Measurements from ENCODE around the gene PHACTR1. TPM values are rescaled to one million over a fixed set of nuclear protein-coding genes. Genes with fewer than 3 reads are reported as not detected.

The PHACTR1 gene
- polyA plus RNA-seq, 3 donors, result 6.1 to 26.9 (median 7.6) TPM

DNA sequence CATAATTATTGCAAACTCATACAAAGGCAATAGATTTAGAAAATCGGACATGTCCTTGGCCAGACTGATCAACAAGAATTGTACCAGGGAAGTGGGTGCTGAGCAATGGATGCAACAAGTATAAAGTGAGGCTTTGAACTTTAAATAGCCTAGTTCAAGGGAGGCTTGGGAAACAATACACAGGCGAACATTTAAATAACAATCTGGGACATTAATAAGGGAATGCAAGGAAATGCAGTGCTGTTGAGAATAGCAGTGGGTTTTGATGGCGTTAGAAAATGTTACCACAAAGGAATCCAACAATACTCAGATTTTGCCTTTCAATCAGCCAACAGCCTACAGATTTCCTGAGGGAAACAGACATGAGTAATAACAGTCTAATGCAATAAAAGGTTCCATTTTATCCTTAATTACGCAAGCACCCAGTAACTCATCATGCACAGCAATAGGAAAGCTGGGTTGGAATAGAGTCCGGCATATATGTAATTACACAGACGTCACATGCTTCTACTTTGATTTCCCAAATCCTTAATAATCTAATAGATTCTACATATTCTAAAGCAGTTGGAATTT is 134.6 kb downstream of the PHACTR1 start:
- Mint-ChIP-seq H3K4me3 (no peak overlapping the region), H3K27ac (no peak overlapping the region), H3K4me1 (no peaks in the 10 kb centered on the region), H3K36me3 (no peaks in the 10 kb centered on the region), H3K9me3 (peaks cover 0 to 9% (median 0%) of the 10 kb centered on the region in 7 donors), H3K27me3 (ENCODE audit: low read depth in 3 of 3) (peaks cover 2 to 8% (median 3%) of the 10 kb centered on the region in 3 donors)
- no peak overlapping the region for H2AFZ ChIP-seq (ENCODE audit: insufficient read depth, low read depth, low read length, poor library complexity, severe bottlenecking)
- H3K27ac ChIP-seq (ENCODE audit: low read depth in 1 of 2, low read length in 2 of 2), result no peak overlapping the region
- H3K9me3 ChIP-seq (replicated peaks in 1 of 2; ENCODE audit: control insufficient read depth in 1 of 2, insufficient read depth in 1 of 2, low read length in 2 of 2), result no peaks in the 10 kb centered on the region
- no peaks in the 10 kb centered on the region for H3K27me3 ChIP-seq (ENCODE audit: control insufficient read depth in 2 of 2, insufficient read depth in 2 of 2, low read length in 2 of 2)
- H3K9ac ChIP-seq (ENCODE audit: insufficient read depth, low read length, poor library complexity, severe bottlenecking), result no peak overlapping the region
- no peak overlapping the region for H3K4me3 ChIP-seq (replicated peaks in 1 of 3; ENCODE audit: low read depth in 2 of 3, low read length in 3 of 3)
- no peak overlapping the region for H3K4me2 ChIP-seq (replicated peaks; ENCODE audit: extremely low read depth, low read length, poor library complexity, severe bottlenecking)
- WGBS (ENCODE audit: insufficient coverage), result no CpG with 5 or more reads among the region's 6 CpGs
- no peaks in the 10 kb centered on the region for H3K4me1 ChIP-seq (ENCODE audit: control insufficient read depth in 1 of 2, insufficient read depth in 2 of 2, low read length in 2 of 2)
- intact Hi-C loops (cut with micrococcal nuclease), result no loop called here
- no peaks in the 10 kb centered on the region for H3K79me2 ChIP-seq (ENCODE audit: insufficient read depth, low read length)
- H3K36me3 ChIP-seq (replicated peaks in 1 of 2; ENCODE audit: control insufficient read depth in 1 of 2, insufficient read depth in 2 of 2, low read length in 2 of 2), result no peaks in the 10 kb centered on the region
- TF ChIP-seq, protein P1, sequence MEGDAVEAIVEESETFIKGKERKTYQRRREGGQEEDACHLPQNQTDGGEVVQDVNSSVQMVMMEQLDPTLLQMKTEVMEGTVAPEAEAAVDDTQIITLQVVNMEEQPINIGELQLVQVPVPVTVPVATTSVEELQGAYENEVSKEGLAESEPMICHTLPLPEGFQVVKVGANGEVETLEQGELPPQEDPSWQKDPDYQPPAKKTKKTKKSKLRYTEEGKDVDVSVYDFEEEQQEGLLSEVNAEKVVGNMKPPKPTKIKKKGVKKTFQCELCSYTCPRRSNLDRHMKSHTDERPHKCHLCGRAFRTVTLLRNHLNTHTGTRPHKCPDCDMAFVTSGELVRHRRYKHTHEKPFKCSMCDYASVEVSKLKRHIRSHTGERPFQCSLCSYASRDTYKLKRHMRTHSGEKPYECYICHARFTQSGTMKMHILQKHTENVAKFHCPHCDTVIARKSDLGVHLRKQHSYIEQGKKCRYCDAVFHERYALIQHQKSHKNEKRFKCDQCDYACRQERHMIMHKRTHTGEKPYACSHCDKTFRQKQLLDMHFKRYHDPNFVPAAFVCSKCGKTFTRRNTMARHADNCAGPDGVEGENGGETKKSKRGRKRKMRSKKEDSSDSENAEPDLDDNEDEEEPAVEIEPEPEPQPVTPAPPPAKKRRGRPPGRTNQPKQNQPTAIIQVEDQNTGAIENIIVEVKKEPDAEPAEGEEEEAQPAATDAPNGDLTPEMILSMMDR (IDR thresholded peaks at IDR 0.05), result no peak
- no peak for DNase-seq
- no peaks in the 10 kb centered on the region for H4K20me1 ChIP-seq (ENCODE audit: insufficient read depth, low read length)

DNA sequence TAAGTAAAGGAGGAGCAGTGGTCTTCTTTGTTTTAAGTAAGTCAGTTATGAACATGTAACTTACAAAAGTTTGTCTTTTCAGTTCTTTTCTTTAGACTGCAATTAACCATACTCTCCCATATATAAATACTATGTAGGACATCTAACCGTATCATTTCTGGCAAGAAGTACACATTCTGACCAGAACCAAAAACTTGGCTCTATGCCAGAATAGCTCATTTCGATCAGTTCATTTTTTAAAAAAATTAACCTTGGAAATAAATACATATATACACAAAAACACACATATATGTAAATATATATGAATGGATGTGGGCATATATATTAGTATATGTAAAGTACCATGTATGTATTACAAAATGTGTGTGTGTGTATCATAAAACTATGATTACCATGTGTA is 145.0 kb downstream of the PHACTR1 start:
- H3K9me3 ChIP-seq (replicated peaks in 1 of 2; ENCODE audit: control insufficient read depth in 1 of 2, insufficient read depth in 1 of 2, low read length in 2 of 2), result no peaks in the 10 kb centered on the region
- Mint-ChIP-seq H3K4me3 (no peak overlapping the region), H3K4me1 (no peaks in the 10 kb centered on the region), H3K27me3 (ENCODE audit: low read depth in 3 of 3) (peaks cover 0 to 2% (median 2%) of the 10 kb centered on the region in 3 donors), H3K36me3 (no peaks in the 10 kb centered on the region), H3K27ac (no peak overlapping the region), H3K9me3 (no peaks in the 10 kb centered on the region)
- no peak overlapping the region for H3K4me2 ChIP-seq (replicated peaks; ENCODE audit: extremely low read depth, low read length, poor library complexity, severe bottlenecking)
- no peaks in the 10 kb centered on the region for H3K27me3 ChIP-seq (ENCODE audit: control insufficient read depth in 2 of 2, insufficient read depth in 2 of 2, low read length in 2 of 2)
- intact Hi-C loops (cut with micrococcal nuclease), result no loop called here
- no peak overlapping the region for H2AFZ ChIP-seq (ENCODE audit: insufficient read depth, low read depth, low read length, poor library complexity, severe bottlenecking)
- no peak for DNase-seq
- H3K9ac ChIP-seq (ENCODE audit: insufficient read depth, low read length, poor library complexity, severe bottlenecking), result no peak overlapping the region
- H3K4me1 ChIP-seq (ENCODE audit: control insufficient read depth in 1 of 2, insufficient read depth in 2 of 2, low read length in 2 of 2), result no peaks in the 10 kb centered on the region
- TF ChIP-seq, protein P1 (IDR thresholded peaks at IDR 0.05), result no peak
- no peak overlapping the region for H3K27ac ChIP-seq (ENCODE audit: low read depth in 1 of 2, low read length in 2 of 2)
- H3K36me3 ChIP-seq (replicated peaks in 1 of 2; ENCODE audit: control insufficient read depth in 1 of 2, insufficient read depth in 2 of 2, low read length in 2 of 2), result no peaks in the 10 kb centered on the region
- no peaks in the 10 kb centered on the region for H3K79me2 ChIP-seq (ENCODE audit: insufficient read depth, low read length)
- WGBS (ENCODE audit: insufficient coverage), result no CpG with 5 or more reads among the region's 2 CpGs
- no peaks in the 10 kb centered on the region for H4K20me1 ChIP-seq (ENCODE audit: insufficient read depth, low read length)
- no peak overlapping the region for H3K4me3 ChIP-seq (replicated peaks in 1 of 3; ENCODE audit: low read depth in 2 of 3, low read length in 3 of 3)

Data from CD14-positive monocyte (primary cell).